ENCODE measurements around the gene PERCC1. TPM values are rescaled to one million over a fixed set of nuclear protein-coding genes. Genes with fewer than 3 reads are reported as not detected.

Gene PERCC1
- polyA plus RNA-seq, 1 experiment, result not detected

DNA sequence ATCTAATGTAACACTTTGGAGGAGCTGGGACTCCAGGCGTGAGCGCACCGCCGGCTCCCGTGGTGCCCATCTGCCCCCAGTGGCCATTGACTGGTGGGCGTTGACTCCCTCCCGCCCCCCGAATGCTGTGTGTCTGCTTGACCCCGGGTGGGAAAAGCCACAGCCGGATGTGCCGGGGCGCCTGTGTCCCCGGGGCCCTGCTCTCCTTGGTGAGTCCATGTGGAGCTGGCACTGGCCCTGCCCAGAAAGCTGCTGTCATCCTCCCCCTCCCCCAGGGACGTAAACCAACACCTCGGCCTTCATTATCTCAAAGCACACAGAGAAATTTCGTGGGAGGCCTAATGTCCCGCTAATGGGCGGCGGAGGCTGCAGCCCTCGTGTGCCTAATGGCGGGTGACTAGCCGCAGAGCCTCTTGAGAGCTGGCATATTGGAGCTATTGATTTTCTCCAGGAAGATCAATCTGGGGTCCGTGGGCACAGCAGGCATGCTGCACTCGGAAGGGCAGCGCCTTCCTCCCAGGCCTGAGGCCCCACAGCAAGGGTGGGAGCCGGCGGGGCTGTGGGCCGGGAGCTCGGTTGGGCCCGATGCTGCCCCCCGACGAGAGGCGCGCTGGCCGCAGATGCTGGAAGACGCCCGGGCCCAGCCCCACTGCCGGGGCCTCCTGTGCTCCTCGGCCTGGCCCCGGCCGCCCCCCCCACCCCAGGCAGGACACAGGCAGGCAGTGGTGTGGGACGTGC lies 4.0 kb upstream of the PERCC1 start:
- DNase-seq (ENCODE audit: low read depth, low spot score), result no peak
- ChIA-PET CTCF (no interaction called here), POLR2A (no interaction called here)
- no peak overlapping the region for H3K27ac ChIP-seq (ENCODE audit: low read depth, low read length)
- H3K27me3 ChIP-seq (ENCODE audit: control insufficient read depth, insufficient read depth, low read length), result no peaks in the 10 kb centered on the region
- no peak overlapping the region for H3K4me3 ChIP-seq (ENCODE audit: low read depth, low read length)
- peaks cover 5% of the 10 kb centered on the region for H3K9me3 ChIP-seq (ENCODE audit: control insufficient read depth, insufficient read depth, low read length)
- TF ChIP-seq, protein P1, sequence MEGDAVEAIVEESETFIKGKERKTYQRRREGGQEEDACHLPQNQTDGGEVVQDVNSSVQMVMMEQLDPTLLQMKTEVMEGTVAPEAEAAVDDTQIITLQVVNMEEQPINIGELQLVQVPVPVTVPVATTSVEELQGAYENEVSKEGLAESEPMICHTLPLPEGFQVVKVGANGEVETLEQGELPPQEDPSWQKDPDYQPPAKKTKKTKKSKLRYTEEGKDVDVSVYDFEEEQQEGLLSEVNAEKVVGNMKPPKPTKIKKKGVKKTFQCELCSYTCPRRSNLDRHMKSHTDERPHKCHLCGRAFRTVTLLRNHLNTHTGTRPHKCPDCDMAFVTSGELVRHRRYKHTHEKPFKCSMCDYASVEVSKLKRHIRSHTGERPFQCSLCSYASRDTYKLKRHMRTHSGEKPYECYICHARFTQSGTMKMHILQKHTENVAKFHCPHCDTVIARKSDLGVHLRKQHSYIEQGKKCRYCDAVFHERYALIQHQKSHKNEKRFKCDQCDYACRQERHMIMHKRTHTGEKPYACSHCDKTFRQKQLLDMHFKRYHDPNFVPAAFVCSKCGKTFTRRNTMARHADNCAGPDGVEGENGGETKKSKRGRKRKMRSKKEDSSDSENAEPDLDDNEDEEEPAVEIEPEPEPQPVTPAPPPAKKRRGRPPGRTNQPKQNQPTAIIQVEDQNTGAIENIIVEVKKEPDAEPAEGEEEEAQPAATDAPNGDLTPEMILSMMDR (IDR thresholded peaks at IDR 0.05; ENCODE audit: low read depth, low read length), result no peak

DNA sequence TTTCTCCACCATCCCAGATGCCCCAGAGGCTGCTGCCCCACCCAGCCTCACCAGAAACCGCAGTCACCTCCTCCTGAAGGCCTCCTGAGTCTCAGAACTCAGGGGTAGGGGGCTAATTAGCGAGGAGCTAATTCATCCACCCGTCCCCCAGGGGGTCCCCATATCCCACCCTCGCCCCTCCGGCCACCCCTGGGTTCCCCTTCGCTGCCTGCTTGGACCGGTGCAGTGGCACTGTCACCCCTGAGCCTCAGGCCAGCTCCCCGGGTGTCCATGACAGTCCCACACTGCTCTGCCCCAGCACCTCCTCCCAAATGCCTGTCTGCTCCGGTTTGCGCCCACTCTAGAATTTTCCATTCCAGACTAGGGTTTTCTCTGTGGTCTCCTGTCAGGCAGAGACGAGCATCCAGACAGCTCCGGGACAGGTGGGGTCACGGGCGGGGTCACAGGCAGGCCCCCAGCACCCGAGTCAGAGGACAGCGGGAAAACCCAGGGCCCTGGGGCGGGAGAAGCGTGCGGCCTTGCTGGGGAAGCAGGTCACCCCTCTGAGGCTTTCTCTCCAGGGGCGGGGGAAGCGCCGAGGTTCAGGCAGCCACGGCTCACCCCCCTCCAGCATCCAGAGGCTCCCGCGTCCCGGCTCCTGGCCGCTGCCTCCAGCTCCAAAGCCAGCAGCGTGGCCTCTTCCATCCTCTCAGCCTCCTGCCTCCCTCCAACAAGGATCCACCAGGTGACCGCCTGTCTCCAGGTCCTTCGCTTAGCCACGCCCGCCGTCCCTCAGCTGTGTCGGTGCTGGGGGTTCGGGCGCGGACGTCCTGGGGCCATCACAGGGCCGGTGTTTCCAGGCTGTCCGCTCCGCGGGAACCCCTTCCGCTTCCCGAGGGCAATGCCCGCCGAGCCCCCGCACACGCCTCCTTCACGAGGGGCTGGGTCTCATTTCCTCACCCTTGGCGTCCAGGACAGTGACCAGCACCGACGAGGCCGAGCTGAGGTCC lies 3.1 kb upstream of the PERCC1 start:
- Histone ChIP-seq H3K27ac (ENCODE audit: low read depth, low read length) (no peak overlapping the region), H3K27me3 (ENCODE audit: control insufficient read depth, insufficient read depth, low read length) (no peaks in the 10 kb centered on the region), H3K4me3 (ENCODE audit: low read depth, low read length) (no peak overlapping the region), H3K9me3 (ENCODE audit: control insufficient read depth, insufficient read depth, low read length) (no peaks in the 10 kb centered on the region)
- TF ChIP-seq, protein P1 (IDR thresholded peaks at IDR 0.05; ENCODE audit: low read depth, low read length), result no peak
- ChIA-PET CTCF (no interaction called here), POLR2A (no interaction called here)
- no peak for DNase-seq (ENCODE audit: low read depth, low spot score)

DNA sequence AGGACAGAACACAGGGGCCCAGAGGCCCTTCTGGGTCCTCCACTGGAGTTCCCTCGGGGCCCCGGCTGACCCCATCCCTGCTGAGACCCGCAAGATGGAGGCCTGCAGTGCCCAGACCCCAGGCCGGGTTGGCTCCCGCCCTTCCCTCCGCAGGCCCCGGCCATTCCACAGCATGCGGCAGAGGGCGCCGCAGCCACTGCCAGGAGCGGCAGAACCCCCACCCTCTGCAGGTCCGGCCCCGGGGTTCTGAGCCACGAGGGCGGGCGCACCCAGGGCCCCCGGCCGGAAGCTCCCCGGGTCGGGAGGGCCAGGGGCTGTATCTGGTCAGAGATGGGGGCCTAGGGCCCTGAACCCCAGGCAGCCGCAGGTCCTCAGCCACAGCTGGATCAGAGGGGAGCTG lies 2.4 kb upstream of the PERCC1 start:
- TF ChIP-seq, protein P1 (IDR thresholded peaks at IDR 0.05; ENCODE audit: low read depth, low read length), result peak; percentile 32
- Histone ChIP-seq H3K27me3 (ENCODE audit: control insufficient read depth, insufficient read depth, low read length) (no peaks in the 10 kb centered on the region), H3K4me3 (ENCODE audit: low read depth, low read length) (no peak overlapping the region), H3K9me3 (ENCODE audit: control insufficient read depth, insufficient read depth, low read length) (no peaks in the 10 kb centered on the region), H3K27ac (ENCODE audit: low read depth, low read length) (no peak overlapping the region)
- ChIA-PET POLR2A (no interaction called here), CTCF (no interaction called here)
- no peak for DNase-seq (ENCODE audit: low read depth, low spot score)

DNA sequence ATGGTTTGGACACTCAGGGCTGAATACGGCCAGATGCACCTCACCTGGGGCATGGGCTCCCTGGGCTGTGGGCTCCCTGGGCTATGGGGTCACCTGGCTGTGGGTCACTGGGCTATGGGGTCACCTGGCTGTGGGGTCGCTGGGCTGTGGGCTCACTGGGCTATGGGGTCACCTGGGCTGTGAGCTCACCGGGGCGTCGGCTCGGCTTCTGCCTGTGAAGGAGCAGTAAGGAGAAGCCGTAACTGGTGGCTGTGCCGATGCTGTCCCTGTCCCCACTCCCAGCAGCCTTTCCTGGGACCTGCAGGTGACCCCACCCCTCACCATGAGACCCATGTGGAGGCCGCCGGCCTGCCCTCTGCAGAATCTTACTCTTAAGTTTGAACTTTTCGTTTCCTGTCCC lies 1.9 kb upstream of the PERCC1 start:
- no peak overlapping the region for H3K4me3 ChIP-seq (ENCODE audit: low read depth, low read length)
- CTCF ChIA-PET, result no interaction called here
- POLR2A ChIA-PET, result no interaction called here

More for the DNA sequence above, 1.9 kb upstream of the PERCC1 start:
- H3K27ac ChIP-seq (ENCODE audit: low read depth, low read length), result no peak overlapping the region
- TF ChIP-seq, protein P1 (IDR thresholded peaks at IDR 0.05; ENCODE audit: low read depth, low read length), result no peak
- H3K27me3 ChIP-seq (ENCODE audit: control insufficient read depth, insufficient read depth, low read length), result no peaks in the 10 kb centered on the region
- no peak for DNase-seq (ENCODE audit: low read depth, low spot score)
- no peaks in the 10 kb centered on the region for H3K9me3 ChIP-seq (ENCODE audit: control insufficient read depth, insufficient read depth, low read length)
